ENCODE measurements around the gene ZNF496.
"Not testable (repeated sequence)": the region's sequence is repeated elsewhere in the genome, so short reads cannot be mapped to it uniquely, and the experiment has no call there.

ZNF496 gene

GRCh38 chr1:247358920-247359319 is 27.3 kb upstream of the ZNF496 start:
- no peak for DNase-seq

GRCh38 chr1:247357781-247358211 is 26.1 kb upstream of the ZNF496 start:
- no peak for DNase-seq

GRCh38 chr1:247357052-247357780 is 25.5 kb upstream of the ZNF496 start:
- no peak for DNase-seq

GRCh38 chr1:247355160-247355559 is 23.5 kb upstream of the ZNF496 start:
- DNase-seq = not testable (repeated sequence)

- no peak for DNase-seq
Observed at GRCh38 chr1:247352175-247352574, 20.5 kb upstream of the ZNF496 start.

- DNase-seq = no peak
Observed at GRCh38 chr1:247350587-247350986, 18.9 kb upstream of the ZNF496 start.

- no peak for DNase-seq
Observed at GRCh38 chr1:247347477-247348222, 16.0 kb upstream of the ZNF496 start.

GRCh38 chr1:247345881-247346280 is 14.2 kb upstream of the ZNF496 start:
- no peak for DNase-seq

- no peak for DNase-seq
Observed at GRCh38 chr1:247343801-247344200, 12.1 kb upstream of the ZNF496 start.

- DNase-seq = no peak
Observed at GRCh38 chr1:247338723-247339275, 7.1 kb upstream of the ZNF496 start.

GRCh38 chr1:247337961-247338360 is 6.3 kb upstream of the ZNF496 start:
- DNase-seq = no peak

- DNase-seq = no peak
Observed at GRCh38 chr1:247337250-247337746, 5.6 kb upstream of the ZNF496 start.

- no peak for DNase-seq
Observed at GRCh38 chr1:247336390-247336789, 4.7 kb upstream of the ZNF496 start.

GRCh38 chr1:247335882-247336281 is 4.2 kb upstream of the ZNF496 start:
- no peak for DNase-seq

GRCh38 chr1:247334378-247335133 is 2.9 kb upstream of the ZNF496 start:
- DNase-seq = no peak

- no peak for DNase-seq
Observed at GRCh38 chr1:247332623-247333361, 1.1 kb upstream of the ZNF496 start.

GRCh38 chr1:247332215-247332622 is 552 bp upstream of the ZNF496 start:
- peak; percentile 58 for DNase-seq

GRCh38 chr1:247331172-247331524 is 519 bp downstream of the ZNF496 start:
- peak; percentile 76 for DNase-seq

GRCh38 chr1:247330548-247331171 is 1.0 kb downstream of the ZNF496 start:
- DNase-seq = no peak

GRCh38 chr1:247329097-247329617 is 2.5 kb downstream of the ZNF496 start:
- no peak for DNase-seq

GRCh38 chr1:247328311-247328710 is 3.4 kb downstream of the ZNF496 start:
- no peak for DNase-seq

All from activated T-cell treated with anti-CD3 and anti-CD28 coated beads, Interleukin-2, amount 50 U/mL, for 1 hour (primary cell).